Mesenchymal stem cell (in vitro differentiated cells and primary cell): ENCODE results near the gene PLXNC1.

Experiments
- DNase-seq: peaks from one replicate; pipeline ENCODE4 v3.0.0-alpha.2; 2013
- H2AFZ ChIP-seq: one replicate; pipeline ENCODE4 v1.6.1; 2013; ENCODE audit warnings: low read depth, mild to moderate bottlenecking, control low read depth, inconsistent platforms, low read length, moderate library complexity
- H2AK5ac ChIP-seq: 2 replicates; pipeline ENCODE4 v1.6.1; 2013; ENCODE audit warnings: low read length, moderate library complexity, mild to moderate bottlenecking, inconsistent platforms; ENCODE audit not compliant: severe bottlenecking
- H2BK120ac ChIP-seq: one replicate; pipeline ENCODE4 v1.6.1; 2013; ENCODE audit warnings: low read depth, mild to moderate bottlenecking, inconsistent platforms, low read length, moderate library complexity
- H2BK12ac ChIP-seq, 2 experiments: one replicate each; pipeline ENCODE4 v1.6.1; 2013; ENCODE audit warnings: inconsistent platforms in 2 of 2, low read length in 2 of 2, mild to moderate bottlenecking in 2 of 2, moderate library complexity in 2 of 2, control low read depth in 1 of 2
- H2BK15ac ChIP-seq: one replicate; pipeline ENCODE4 v1.6.1; 2013; ENCODE audit warnings: mild to moderate bottlenecking, low read depth, inconsistent platforms; ENCODE audit not compliant: poor library complexity, severe bottlenecking
- H2BK5ac ChIP-seq: 2 replicates; pipeline ENCODE4 v1.6.1; 2013; ENCODE audit warnings: low read depth, mild to moderate bottlenecking, low read length, control low read depth, inconsistent platforms; ENCODE audit not compliant: poor library complexity, severe bottlenecking
- H3K14ac ChIP-seq, 2 experiments: one replicate each; pipeline ENCODE4 v1.6.1; 2013; ENCODE audit warnings: inconsistent platforms in 2 of 2, low read length in 2 of 2, control low read depth in 1 of 2, mild to moderate bottlenecking in 1 of 2, moderate library complexity in 1 of 2
- H3K18ac ChIP-seq, 2 experiments: one replicate each; pipeline ENCODE4 v1.6.1; 2013; ENCODE audit warnings: inconsistent platforms in 2 of 2, low read length in 2 of 2, control low read depth in 1 of 2, low read depth in 1 of 2, mild to moderate bottlenecking in 1 of 2
- H3K23ac ChIP-seq, 2 experiments: one replicate each; pipeline ENCODE4 v1.6.1; 2013; ENCODE audit warnings: inconsistent platforms in 2 of 2, low read length in 2 of 2, mild to moderate bottlenecking in 2 of 2, moderate library complexity in 2 of 2, control low read depth in 1 of 2
- H3K27ac ChIP-seq: 2 replicates; pipeline ENCODE4 v1.5.1; 2013; ENCODE audit warnings: mild to moderate bottlenecking, moderate library complexity, low read length, control low read depth, inconsistent platforms; ENCODE audit not compliant: poor library complexity, severe bottlenecking
- H3K27me3 ChIP-seq, 2 experiments: 2 replicates each; pipeline versions ENCODE4 v1.6.1 to v1.7.0; 2013; ENCODE audit warnings: low read length in 2 of 2, mild to moderate bottlenecking in 2 of 2, moderate library complexity in 2 of 2, control low read depth in 1 of 2, inconsistent platforms in 1 of 2; ENCODE audit not compliant: control insufficient read depth in 1 of 2, insufficient read depth in 1 of 2
- H3K36me3 ChIP-seq, 2 experiments: 2 replicates each; pipeline versions ENCODE4 v1.6.1 to v1.7.0; 2013; ENCODE audit warnings: low read length in 2 of 2, control low read depth in 1 of 2, inconsistent platforms in 1 of 2, low read depth in 1 of 2, mild to moderate bottlenecking in 1 of 2; ENCODE audit not compliant: insufficient read depth in 2 of 2, control insufficient read depth in 1 of 2
- H3K4ac ChIP-seq, 2 experiments: one replicate each; pipeline ENCODE4 v1.6.1; 2013; ENCODE audit warnings: inconsistent platforms in 2 of 2, low read length in 2 of 2, mild to moderate bottlenecking in 2 of 2, moderate library complexity in 2 of 2, control low read depth in 1 of 2, low read depth in 1 of 2
- H3K4me1 ChIP-seq: 2 replicates; pipeline ENCODE4 v1.6.1; 2013; ENCODE audit warnings: low read depth, low read length, control low read depth; ENCODE audit not compliant: control insufficient read depth, insufficient read depth
- H3K4me2 ChIP-seq: 2 replicates; pipeline ENCODE4 v1.6.1; 2013; ENCODE audit warnings: low read length, mild to moderate bottlenecking, inconsistent platforms; ENCODE audit not compliant: poor library complexity, severe bottlenecking
- H3K4me3 ChIP-seq, 2 experiments: 2 replicates each; pipeline versions ENCODE4 v1.5.1 to v1.7.0; 2013; ENCODE audit warnings: low read length in 2 of 2, mild to moderate bottlenecking in 2 of 2, control low read depth in 1 of 2, low read depth in 1 of 2; ENCODE audit not compliant: insufficient read depth in 1 of 2
- H3K79me1 ChIP-seq: replicated peaks from 2 replicates; pipeline ENCODE4 v1.6.1; 2013; ENCODE audit warnings: mild to moderate bottlenecking, control low read depth, low read length, inconsistent platforms; ENCODE audit not compliant: poor library complexity, severe bottlenecking
- H3K9ac ChIP-seq: 2 replicates; pipeline ENCODE4 v1.7.0; 2013; ENCODE audit warnings: mild to moderate bottlenecking, low read length, moderate library complexity
- H3K9me3 ChIP-seq: 2 replicates; pipeline ENCODE4 v1.7.0; 2013; ENCODE audit warnings: mild to moderate bottlenecking, low read length; ENCODE audit not compliant: control insufficient read depth
- H4K8ac ChIP-seq: one replicate; pipeline ENCODE4 v1.6.1; 2013; ENCODE audit warnings: inconsistent platforms, mild to moderate bottlenecking, low read length, moderate library complexity
- H4K91ac ChIP-seq: one replicate; pipeline ENCODE4 v1.6.1; 2013; ENCODE audit warnings: mild to moderate bottlenecking, low read length, inconsistent platforms
- WGBS: methylation state at CpG from one replicate; pipeline ENCODE4 v1.1.7; 2013; ENCODE audit warnings: mixed read lengths; 5-methylcytosine and 5-hydroxymethylcytosine counted together

Gene PLXNC1

GRCh38 chr12:94336211-94336925, 188.0 kb downstream of the PLXNC1 start:
- H3K18ac ChIP-seq = no peak overlapping the region
- H3K79me1 ChIP-seq = no peaks in the 10 kb centered on the region
- H3K27me3 ChIP-seq = no peaks in the 10 kb centered on the region
- H3K4me2 ChIP-seq = no peak overlapping the region
- H2AFZ ChIP-seq = no peak overlapping the region
- H3K9me3 ChIP-seq = no peaks in the 10 kb centered on the region
- H3K9ac ChIP-seq = no peak overlapping the region
- H3K14ac ChIP-seq = no peak overlapping the region
- no peak overlapping the region for H2BK120ac ChIP-seq
- DNase-seq = peak; percentile 15
- H3K23ac ChIP-seq = no peak overlapping the region
- no peak overlapping the region for H4K8ac ChIP-seq
- H2BK15ac ChIP-seq = no peak overlapping the region
- H2BK12ac ChIP-seq = no peak overlapping the region
- WGBS = 92% methylated on average over 3 of the region's 5 CpGs
- H3K36me3 ChIP-seq = peaks cover 0 to 4% of the 10 kb centered on the region in 2 experiments
- H2BK5ac ChIP-seq = no peak overlapping the region
- H3K27ac ChIP-seq = no peak overlapping the region
- H2AK5ac ChIP-seq = no peak overlapping the region
- no peak overlapping the region for H3K4me3 ChIP-seq
- no peak overlapping the region for H3K4ac ChIP-seq
- no peak overlapping the region for H4K91ac ChIP-seq
- no peaks in the 10 kb centered on the region for H3K4me1 ChIP-seq

- no peak overlapping the region for H2BK15ac ChIP-seq
- no peak overlapping the region for H2BK12ac ChIP-seq
- no peak overlapping the region for H2AFZ ChIP-seq
- H3K4ac ChIP-seq = no peak overlapping the region
- H3K4me2 ChIP-seq = no peak overlapping the region
- WGBS = 98% methylated on average over 4 of the region's 4 CpGs
- no peaks in the 10 kb centered on the region for H3K4me1 ChIP-seq
- H3K14ac ChIP-seq = no peak overlapping the region
- no peaks in the 10 kb centered on the region for H3K79me1 ChIP-seq
- no peak for DNase-seq
- no peak overlapping the region for H2BK120ac ChIP-seq
- H3K18ac ChIP-seq = no peak overlapping the region
- H3K4me3 ChIP-seq = no peak overlapping the region
- no peak overlapping the region for H3K9ac ChIP-seq
- H3K27ac ChIP-seq = no peak overlapping the region
- H4K91ac ChIP-seq = no peak overlapping the region
- H3K9me3 ChIP-seq = no peaks in the 10 kb centered on the region
- no peak overlapping the region for H2BK5ac ChIP-seq
- no peak overlapping the region for H2AK5ac ChIP-seq
- H3K27me3 ChIP-seq = no peaks in the 10 kb centered on the region
- H3K36me3 ChIP-seq = no peaks in the 10 kb centered on the region
- H3K23ac ChIP-seq = no peak overlapping the region
- H4K8ac ChIP-seq = no peak overlapping the region
Observed at GRCh38 chr12:94338006-94338794, 189.8 kb downstream of the PLXNC1 start.

- Histone ChIP-seq H2AK5ac (no peak overlapping the region), H3K9ac (no peak overlapping the region), H3K4me1 (no peaks in the 10 kb centered on the region), H3K36me3 (peaks cover 0 to 7% of the 10 kb centered on the region in 2 experiments), H3K79me1 (no peaks in the 10 kb centered on the region), H3K23ac (no peak overlapping the region), H3K27ac (no peak overlapping the region), H3K18ac (no peak overlapping the region), H2BK12ac (no peak overlapping the region), H3K4ac (no peak overlapping the region), H3K9me3 (peaks cover 9% of the 10 kb centered on the region), H2AFZ (no peak overlapping the region), H2BK15ac (no peak overlapping the region), H3K14ac (no peak overlapping the region), H3K4me2 (no peak overlapping the region), H3K27me3 (no peaks in the 10 kb centered on the region), H4K8ac (no peak overlapping the region), H2BK120ac (no peak overlapping the region), H4K91ac (no peak overlapping the region), H2BK5ac (no peak overlapping the region), H3K4me3 (no peak overlapping the region)
- 100% methylated on average over 4 of the region's 6 CpGs for WGBS
- no peak for DNase-seq
Observed at GRCh38 chr12:94340573-94340972, 192.2 kb downstream of the PLXNC1 start.

- peaks cover 65% of the 10 kb centered on the region for H3K9me3 ChIP-seq
- peak; percentile 24 for DNase-seq
Observed at GRCh38 chr12:94353130-94353529, 204.8 kb downstream of the PLXNC1 start.

More at GRCh38 chr12:94353130-94353529, 204.8 kb downstream of the PLXNC1 start:
- Histone ChIP-seq H3K79me1 (peaks cover 6% of the 10 kb centered on the region), H3K4me3 (no peak overlapping the region), H2BK15ac (no peak overlapping the region), H3K4me1 (no peaks in the 10 kb centered on the region), H3K9ac (no peak overlapping the region), H2AFZ (no peak overlapping the region), H2BK120ac (no peak overlapping the region), H4K91ac (no peak overlapping the region), H3K14ac (no peak overlapping the region), H3K27ac (no peak overlapping the region), H3K27me3 (no peaks in the 10 kb centered on the region), H3K18ac (no peak overlapping the region), H2BK12ac (no peak overlapping the region), H2AK5ac (no peak overlapping the region), H4K8ac (no peak overlapping the region), H2BK5ac (no peak overlapping the region), H3K4me2 (no peak overlapping the region), H3K4ac (no peak overlapping the region), H3K36me3 (peaks cover 12 to 15% of the 10 kb centered on the region in 2 experiments), H3K23ac (no peak overlapping the region)
- WGBS = 100% methylated on average over 1 of the region's 1 CpG
